Neutrophil (primary cell): ENCODE data around the gene BACH2.
"Not testable (repeated sequence)": the region's sequence is repeated elsewhere in the genome, so short reads cannot be mapped to it uniquely, and the experiment has no call there.

Experiments
- H3K27ac ChIP-seq: fragments of 200-600 bp; sonication (generic); 2 replicates; pipeline ENCODE4 v1.5.1; 2016; ENCODE audit warnings: mild to moderate bottlenecking, moderate library complexity
- H3K27me3 ChIP-seq: fragments of 200-600 bp; sonication (generic); 2 replicates; pipeline ENCODE4 v1.6.0; 2016; ENCODE audit warnings: mild to moderate bottlenecking
- H3K36me3 ChIP-seq: fragments of 200-600 bp; sonication (generic); 2 replicates; pipeline ENCODE4 v1.5.1; 2017
- H3K4me1 ChIP-seq, 2 experiments: fragments of 200-600 bp in 1 of 2; sonication (generic) in 1 of 2; 1 replicate in 1 of 2; 2 replicates in 1 of 2; pipeline versions ENCODE4 v1.5.1 to v1.6.1; 2013 to 2016; ENCODE audit warnings: low read depth in 1 of 2, low read length in 1 of 2, mild to moderate bottlenecking in 1 of 2, moderate library complexity in 1 of 2; ENCODE audit not compliant: control insufficient read depth in 1 of 2, insufficient read depth in 1 of 2
- H3K4me3 ChIP-seq, 2 experiments: fragments of 200-600 bp in 1 of 2; sonication (generic) in 1 of 2; 1 replicate in 1 of 2; 2 replicates in 1 of 2; pipeline ENCODE4 v1.5.1; 2013 to 2016; ENCODE audit warnings: low read depth in 1 of 2, low read length in 1 of 2, mild to moderate bottlenecking in 1 of 2, moderate library complexity in 1 of 2
- H3K9me3 ChIP-seq: fragments of 200-600 bp; sonication (generic); 2 replicates; pipeline ENCODE4 v1.5.1; 2016
- CTCF ChIP-seq: fragments of 200-600 bp; sonication (generic); IDR thresholded peaks from 2 replicates; pipeline ENCODE4 v1.5.1; 2016; ENCODE audit warnings: antibody characterized with exemption

Gene BACH2

GRCh38 chr6:90209527-90209926 is 87.1 kb downstream of the BACH2 start:
- no peak for TF ChIP-seq CTCF
- Histone ChIP-seq H3K27ac (no peak overlapping the region), H3K27me3 (no peaks in the 10 kb centered on the region), H3K9me3 (no peaks in the 10 kb centered on the region), H3K4me1 (no peaks in the 10 kb centered on the region), H3K4me3 (no peak overlapping the region), H3K36me3 (no peaks in the 10 kb centered on the region)

DNA sequence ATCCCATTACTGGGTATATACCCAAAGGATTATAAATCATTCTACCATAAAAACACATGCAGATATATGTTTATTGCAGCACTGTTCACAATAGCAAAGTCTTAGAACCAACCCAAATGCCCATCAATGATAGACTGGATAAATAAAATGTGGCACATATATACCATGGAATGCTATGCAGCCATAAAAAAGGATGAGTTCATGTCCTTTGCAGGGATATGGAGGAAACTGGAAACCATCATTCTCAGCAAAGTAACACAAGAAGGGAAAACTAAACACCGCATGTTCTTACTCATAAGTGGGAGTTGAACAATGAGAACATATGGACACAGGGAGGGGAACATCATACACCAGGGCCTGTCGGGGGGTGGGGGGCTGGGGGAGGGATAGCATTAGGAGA is 88.0 kb downstream of the BACH2 start:
- not testable (repeated sequence) for H3K27me3 ChIP-seq, H3K4me3 ChIP-seq, H3K36me3 ChIP-seq, H3K4me1 ChIP-seq, H3K27ac ChIP-seq, H3K9me3 ChIP-seq

DNA sequence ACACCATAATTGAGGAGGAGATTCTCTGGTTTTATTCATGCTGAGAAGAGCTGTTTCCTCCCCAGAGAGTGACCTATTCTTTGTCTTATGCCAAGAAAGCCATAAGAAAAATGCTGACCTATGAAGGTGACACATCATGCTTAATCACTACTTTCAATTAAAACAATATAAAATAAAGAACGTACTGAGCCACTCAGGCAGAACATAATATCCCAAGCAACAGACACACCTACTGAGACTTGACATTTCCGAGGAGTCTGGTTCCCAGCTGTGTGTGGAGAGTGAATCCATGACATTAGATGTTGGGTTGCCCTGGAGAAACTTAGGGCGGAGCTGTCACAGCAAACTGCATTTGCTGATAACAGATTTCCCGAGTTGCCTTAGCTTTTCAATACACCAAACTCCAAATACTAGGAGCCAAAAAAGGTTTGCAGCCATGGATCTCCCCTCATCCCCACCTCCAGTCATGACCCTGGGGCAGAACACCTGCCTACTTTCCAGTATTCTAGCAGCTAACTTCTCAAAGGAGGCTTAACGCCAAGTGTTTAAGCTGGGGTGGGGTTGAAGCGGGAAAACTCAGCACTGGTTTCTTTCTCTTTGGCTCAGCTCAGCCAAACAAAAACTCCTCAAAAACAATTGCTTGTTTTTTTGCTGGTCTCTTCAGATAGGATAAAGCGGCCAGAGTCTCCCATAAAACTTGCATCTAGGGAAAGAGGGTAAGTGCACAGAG is 92.2 kb downstream of the BACH2 start:
- no peaks in the 10 kb centered on the region for H3K36me3 ChIP-seq
- TF ChIP-seq CTCF: no peak
- no peak overlapping the region for H3K27ac ChIP-seq
- H3K4me1 ChIP-seq: no peaks in the 10 kb centered on the region
- no peaks in the 10 kb centered on the region for H3K9me3 ChIP-seq
- no peak overlapping the region for H3K4me3 ChIP-seq
- no peaks in the 10 kb centered on the region for H3K27me3 ChIP-seq

GRCh38 chr6:90203672-90204071 is 93.0 kb downstream of the BACH2 start:
- H3K9me3 ChIP-seq: no peaks in the 10 kb centered on the region
- H3K27me3 ChIP-seq: no peaks in the 10 kb centered on the region
- H3K36me3 ChIP-seq: no peaks in the 10 kb centered on the region
- no peak overlapping the region for H3K4me3 ChIP-seq
- no peaks in the 10 kb centered on the region for H3K4me1 ChIP-seq
- TF ChIP-seq CTCF: no peak
- H3K27ac ChIP-seq: no peak overlapping the region

DNA sequence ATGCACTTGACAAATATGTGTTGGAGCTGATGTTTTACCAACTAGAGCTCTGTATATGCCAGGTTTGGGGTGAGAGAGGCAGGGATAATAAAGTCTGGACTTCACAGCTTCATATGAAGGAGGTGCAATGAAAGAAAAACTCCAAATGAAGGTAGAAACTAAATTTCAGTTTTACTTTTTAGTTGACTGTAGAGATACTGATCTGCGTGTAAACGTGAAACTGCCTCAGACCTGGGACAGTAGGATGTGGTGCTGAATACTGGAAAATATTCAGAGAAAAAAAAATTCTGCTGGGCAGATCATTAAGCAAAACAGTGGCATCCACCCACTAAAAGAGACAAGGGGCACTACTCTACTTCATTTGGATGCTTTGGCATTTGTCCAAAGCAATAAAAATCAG is 94.5 kb downstream of the BACH2 start:
- Histone ChIP-seq H3K9me3 (no peaks in the 10 kb centered on the region), H3K36me3 (no peaks in the 10 kb centered on the region), H3K4me1 (no peaks in the 10 kb centered on the region), H3K27ac (no peak overlapping the region), H3K4me3 (no peak overlapping the region), H3K27me3 (no peaks in the 10 kb centered on the region)
- no peak for TF ChIP-seq CTCF

DNA sequence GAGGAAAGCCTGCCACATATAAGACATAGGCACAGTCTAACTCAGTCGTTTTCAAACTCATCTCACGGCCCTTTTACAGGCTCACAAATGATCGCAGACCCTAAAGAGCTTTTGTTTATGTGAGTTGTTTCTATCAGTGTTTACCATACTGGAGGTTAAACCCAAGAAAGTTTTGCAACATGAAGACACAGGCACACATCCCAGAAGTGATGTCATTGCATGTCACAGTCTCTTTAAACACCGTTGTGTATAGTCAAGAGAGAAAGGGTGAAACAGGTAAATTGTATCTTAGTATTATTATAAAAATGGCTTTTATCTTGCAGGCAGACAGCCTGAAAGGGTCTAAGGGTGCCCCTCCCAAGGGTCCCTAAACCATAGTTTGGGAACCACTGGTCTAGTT is 96.7 kb downstream of the BACH2 start:
- Histone ChIP-seq H3K36me3 (no peaks in the 10 kb centered on the region), H3K4me3 (no peak overlapping the region), H3K27me3 (no peaks in the 10 kb centered on the region), H3K4me1 (no peaks in the 10 kb centered on the region), H3K9me3 (no peaks in the 10 kb centered on the region), H3K27ac (no peak overlapping the region)
- no peak for TF ChIP-seq CTCF
